HL-60 (cell line): ENCODE data around the gene PCDH12.

Experiments used
- DNase-seq, 2 experiments: peaks; one replicate each; pipeline ENCODE4 v3.0.0-alpha.2; 2010 to 2020; ENCODE audit warnings: low read depth in 1 of 2, low spot score in 1 of 2
- H3K27ac ChIP-seq: fragments of 250-450 bp; sonication (Bioruptor Pico); replicated peaks from 2 replicates; pipeline ENCODE4 v1.5.1; 2020; ENCODE audit warnings: mild to moderate bottlenecking, moderate library complexity
- H3K27me3 ChIP-seq: fragments of 250-450 bp; sonication (Bioruptor Pico); 2 replicates; pipeline ENCODE4 v1.5.1; 2021; ENCODE audit warnings: mild to moderate bottlenecking, moderate library complexity; ENCODE audit not compliant: insufficient read depth, poor library complexity, severe bottlenecking
- H3K4me3 ChIP-seq: replicated peaks from 2 replicates; pipeline ENCODE4 v1.5.1; 2011; ENCODE audit warnings: mild to moderate bottlenecking, control low read depth, low read length; ENCODE audit not compliant: insufficient read depth
- GABPA ChIP-seq: IDR thresholded peaks from 2 replicates; pipeline ENCODE4 v1.6.1; 2012; ENCODE audit warnings: low read depth
- POLR2AphosphoS5 ChIP-seq: IDR thresholded peaks from 2 replicates; pipeline ENCODE4 v1.6.1; 2012; ENCODE audit warnings: low read depth
- SPI1 ChIP-seq: IDR thresholded peaks from 2 replicates; pipeline ENCODE4 v1.6.1; 2012; ENCODE audit warnings: low read depth, mild to moderate bottlenecking, borderline replicate concordance
- TF ChIP-seq, protein P1 (sequence below): IDR thresholded peaks from 2 replicates; pipeline ENCODE4 v1.6.1; 2012; ENCODE audit warnings: low read depth; ENCODE audit not compliant: insufficient replicate concordance
- TF ChIP-seq, protein P2 (sequence below): IDR thresholded peaks from one replicate; pipeline ENCODE4 v1.5.1; 2011; ENCODE audit warnings: low read length, control low read depth, inconsistent platforms; ENCODE audit not compliant: insufficient read depth

Gene PCDH12

DNA sequence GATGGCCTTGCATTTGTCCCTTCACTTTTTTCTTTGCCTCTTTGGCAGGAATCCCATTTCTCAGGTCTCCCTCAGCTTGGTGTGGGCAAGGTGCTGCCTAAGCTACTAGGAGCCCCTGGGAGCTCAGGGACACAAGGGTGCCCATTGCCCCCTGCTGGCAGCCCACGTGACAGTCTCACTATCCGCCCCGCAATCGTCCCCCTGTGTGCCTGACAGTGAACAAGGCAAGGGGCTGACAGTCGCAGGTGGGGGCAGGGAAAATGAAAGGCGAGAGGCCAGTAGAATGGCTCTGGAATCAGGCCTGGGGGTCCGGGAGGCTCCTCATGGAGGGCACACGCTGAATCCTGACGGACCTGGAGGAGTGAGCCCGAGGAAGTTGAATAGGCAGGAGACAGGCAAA is 2.0 kb upstream of the PCDH12 start:
- H3K27me3 ChIP-seq = no peaks in the 10 kb centered on the region
- TF ChIP-seq, protein P1, sequence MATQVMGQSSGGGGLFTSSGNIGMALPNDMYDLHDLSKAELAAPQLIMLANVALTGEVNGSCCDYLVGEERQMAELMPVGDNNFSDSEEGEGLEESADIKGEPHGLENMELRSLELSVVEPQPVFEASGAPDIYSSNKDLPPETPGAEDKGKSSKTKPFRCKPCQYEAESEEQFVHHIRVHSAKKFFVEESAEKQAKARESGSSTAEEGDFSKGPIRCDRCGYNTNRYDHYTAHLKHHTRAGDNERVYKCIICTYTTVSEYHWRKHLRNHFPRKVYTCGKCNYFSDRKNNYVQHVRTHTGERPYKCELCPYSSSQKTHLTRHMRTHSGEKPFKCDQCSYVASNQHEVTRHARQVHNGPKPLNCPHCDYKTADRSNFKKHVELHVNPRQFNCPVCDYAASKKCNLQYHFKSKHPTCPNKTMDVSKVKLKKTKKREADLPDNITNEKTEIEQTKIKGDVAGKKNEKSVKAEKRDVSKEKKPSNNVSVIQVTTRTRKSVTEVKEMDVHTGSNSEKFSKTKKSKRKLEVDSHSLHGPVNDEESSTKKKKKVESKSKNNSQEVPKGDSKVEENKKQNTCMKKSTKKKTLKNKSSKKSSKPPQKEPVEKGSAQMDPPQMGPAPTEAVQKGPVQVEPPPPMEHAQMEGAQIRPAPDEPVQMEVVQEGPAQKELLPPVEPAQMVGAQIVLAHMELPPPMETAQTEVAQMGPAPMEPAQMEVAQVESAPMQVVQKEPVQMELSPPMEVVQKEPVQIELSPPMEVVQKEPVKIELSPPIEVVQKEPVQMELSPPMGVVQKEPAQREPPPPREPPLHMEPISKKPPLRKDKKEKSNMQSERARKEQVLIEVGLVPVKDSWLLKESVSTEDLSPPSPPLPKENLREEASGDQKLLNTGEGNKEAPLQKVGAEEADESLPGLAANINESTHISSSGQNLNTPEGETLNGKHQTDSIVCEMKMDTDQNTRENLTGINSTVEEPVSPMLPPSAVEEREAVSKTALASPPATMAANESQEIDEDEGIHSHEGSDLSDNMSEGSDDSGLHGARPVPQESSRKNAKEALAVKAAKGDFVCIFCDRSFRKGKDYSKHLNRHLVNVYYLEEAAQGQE = no peak
- TF ChIP-seq, protein P2, sequence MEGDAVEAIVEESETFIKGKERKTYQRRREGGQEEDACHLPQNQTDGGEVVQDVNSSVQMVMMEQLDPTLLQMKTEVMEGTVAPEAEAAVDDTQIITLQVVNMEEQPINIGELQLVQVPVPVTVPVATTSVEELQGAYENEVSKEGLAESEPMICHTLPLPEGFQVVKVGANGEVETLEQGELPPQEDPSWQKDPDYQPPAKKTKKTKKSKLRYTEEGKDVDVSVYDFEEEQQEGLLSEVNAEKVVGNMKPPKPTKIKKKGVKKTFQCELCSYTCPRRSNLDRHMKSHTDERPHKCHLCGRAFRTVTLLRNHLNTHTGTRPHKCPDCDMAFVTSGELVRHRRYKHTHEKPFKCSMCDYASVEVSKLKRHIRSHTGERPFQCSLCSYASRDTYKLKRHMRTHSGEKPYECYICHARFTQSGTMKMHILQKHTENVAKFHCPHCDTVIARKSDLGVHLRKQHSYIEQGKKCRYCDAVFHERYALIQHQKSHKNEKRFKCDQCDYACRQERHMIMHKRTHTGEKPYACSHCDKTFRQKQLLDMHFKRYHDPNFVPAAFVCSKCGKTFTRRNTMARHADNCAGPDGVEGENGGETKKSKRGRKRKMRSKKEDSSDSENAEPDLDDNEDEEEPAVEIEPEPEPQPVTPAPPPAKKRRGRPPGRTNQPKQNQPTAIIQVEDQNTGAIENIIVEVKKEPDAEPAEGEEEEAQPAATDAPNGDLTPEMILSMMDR = no peak
- TF ChIP-seq POLR2AphosphoS5 (no peak), SPI1 (no peak), GABPA (no peak)
- H3K27ac ChIP-seq = no peak overlapping the region
- peak in 1 of 2 experiments; percentile 12 for DNase-seq
- no peak overlapping the region for H3K4me3 ChIP-seq

DNA sequence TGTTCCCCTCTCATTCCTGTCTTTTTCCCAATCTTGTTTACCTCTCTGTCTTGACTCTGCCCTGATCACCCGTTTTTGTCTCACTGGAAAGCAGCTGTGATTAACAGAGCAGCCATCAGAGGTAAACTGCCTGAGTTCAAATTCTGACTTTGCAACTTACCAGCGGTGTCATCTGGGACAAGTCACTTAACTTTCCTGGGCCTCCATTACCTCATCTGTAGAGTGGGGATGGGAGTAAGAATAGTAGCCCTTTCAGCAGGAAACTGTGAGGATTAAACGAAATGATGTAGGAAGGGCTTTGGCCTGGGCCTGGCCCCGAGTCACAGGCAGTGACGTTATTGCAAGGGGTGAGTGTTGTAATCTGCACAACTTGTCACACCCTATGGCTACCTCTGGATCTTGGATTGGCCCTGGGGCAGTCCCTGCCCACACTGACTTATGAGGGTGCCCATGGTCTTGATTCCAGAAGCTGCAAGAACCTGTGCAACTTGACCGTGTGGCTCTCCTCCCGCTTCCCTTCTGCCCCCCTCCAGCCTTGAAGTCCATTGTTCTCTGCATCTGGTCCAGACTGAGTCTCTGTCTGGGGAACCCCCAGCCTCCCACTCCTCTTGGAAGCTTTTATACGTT is 657 bp upstream of the PCDH12 start:
- Histone ChIP-seq H3K27ac (no peak overlapping the region), H3K4me3 (no peak overlapping the region), H3K27me3 (no peaks in the 10 kb centered on the region)
- TF ChIP-seq, protein P1 = no peak
- TF ChIP-seq, protein P2 = no peak
- TF ChIP-seq GABPA = no peak
- TF ChIP-seq POLR2AphosphoS5 = no peak
- no peak for TF ChIP-seq SPI1
- DNase-seq = peak in 1 of 2 experiments; percentile 20

DNA sequence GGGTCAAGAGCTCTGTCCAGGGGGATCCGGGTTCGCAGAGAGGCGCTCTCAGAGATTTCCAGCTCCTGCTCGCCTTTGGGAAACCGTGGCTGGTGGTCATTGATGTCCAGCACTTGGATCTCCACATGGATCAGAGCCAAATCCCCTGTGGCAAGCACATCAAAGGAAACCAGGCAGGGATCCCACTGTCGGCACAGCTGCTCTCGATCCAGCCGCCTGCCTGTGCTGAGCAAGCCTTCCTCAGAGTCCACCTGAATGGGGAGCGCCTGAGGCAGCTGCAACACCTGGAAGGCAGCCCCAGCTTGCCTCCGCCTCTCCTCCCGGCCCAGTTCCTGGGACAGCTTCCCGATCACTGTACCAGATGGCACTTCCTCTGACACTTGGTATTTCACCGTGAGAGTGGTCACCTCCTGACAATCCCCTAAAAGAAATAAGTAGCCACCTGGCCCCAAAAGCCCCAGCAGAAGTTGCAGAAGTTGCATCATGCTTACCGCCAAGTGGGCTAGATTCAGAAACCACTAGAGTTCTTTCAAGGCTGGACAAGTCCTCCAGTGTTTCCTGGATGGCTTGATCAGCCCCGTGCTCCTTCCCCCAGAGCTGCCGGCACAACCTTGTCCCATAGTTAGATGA is 520 bp downstream of the PCDH12 start:
- no peaks in the 10 kb centered on the region for H3K27me3 ChIP-seq
- H3K4me3 ChIP-seq = no peak overlapping the region
- peak in 1 of 2 experiments; percentile 19 for DNase-seq
- TF ChIP-seq, protein P1 = no peak
- TF ChIP-seq SPI1 (no peak; the same call in 1 of the 2 replicates), POLR2AphosphoS5 (no peak), GABPA (no peak)
- TF ChIP-seq, protein P2 = no peak
- H3K27ac ChIP-seq = no peak overlapping the region
